B cell (primary cell): ENCODE data around the gene DYRK3.

Source experiments
- EZH2 ChIP-seq: IDR thresholded peaks from 2 replicates; pipeline ENCODE4 v1.6.1; 2012; ENCODE audit warnings: borderline replicate concordance, low read depth, mild to moderate bottlenecking, moderate library complexity, low read length; ENCODE audit not compliant: insufficient read depth, poor library complexity, severe bottlenecking
- TF ChIP-seq, protein P1 (sequence below): fragments of 200-600 bp; IDR thresholded peaks from one replicate; pipeline ENCODE4 v1.8.0; 2022; ENCODE audit warnings: antibody characterized with exemption, mild to moderate bottlenecking

GRCh38 chr1:206631085-206631509 lies 4.2 kb upstream of the DYRK3 start:
- TF ChIP-seq, protein P1, sequence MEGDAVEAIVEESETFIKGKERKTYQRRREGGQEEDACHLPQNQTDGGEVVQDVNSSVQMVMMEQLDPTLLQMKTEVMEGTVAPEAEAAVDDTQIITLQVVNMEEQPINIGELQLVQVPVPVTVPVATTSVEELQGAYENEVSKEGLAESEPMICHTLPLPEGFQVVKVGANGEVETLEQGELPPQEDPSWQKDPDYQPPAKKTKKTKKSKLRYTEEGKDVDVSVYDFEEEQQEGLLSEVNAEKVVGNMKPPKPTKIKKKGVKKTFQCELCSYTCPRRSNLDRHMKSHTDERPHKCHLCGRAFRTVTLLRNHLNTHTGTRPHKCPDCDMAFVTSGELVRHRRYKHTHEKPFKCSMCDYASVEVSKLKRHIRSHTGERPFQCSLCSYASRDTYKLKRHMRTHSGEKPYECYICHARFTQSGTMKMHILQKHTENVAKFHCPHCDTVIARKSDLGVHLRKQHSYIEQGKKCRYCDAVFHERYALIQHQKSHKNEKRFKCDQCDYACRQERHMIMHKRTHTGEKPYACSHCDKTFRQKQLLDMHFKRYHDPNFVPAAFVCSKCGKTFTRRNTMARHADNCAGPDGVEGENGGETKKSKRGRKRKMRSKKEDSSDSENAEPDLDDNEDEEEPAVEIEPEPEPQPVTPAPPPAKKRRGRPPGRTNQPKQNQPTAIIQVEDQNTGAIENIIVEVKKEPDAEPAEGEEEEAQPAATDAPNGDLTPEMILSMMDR, result peak; percentile 43
- TF ChIP-seq EZH2, result no peak
